Neural cell (in vitro differentiated cells): ENCODE data around the gene MRPL42. TPM values are rescaled to one million over a fixed set of nuclear protein-coding genes. Genes with fewer than 3 reads are reported as not detected.

Experiments used
- H2AFZ ChIP-seq: fragments of 200-600, 300-800 bp; sonication (generic), shearing (Covaris generic); 2 replicates; pipeline ENCODE4 v1.6.0; 2014; ENCODE audit warnings: low read depth, mild to moderate bottlenecking, antibody characterized with exemption, low read length, moderate library complexity
- H3F3A ChIP-seq: fragments of 200-600 bp; shearing (Covaris generic); 2 replicates; pipeline ENCODE4 v1.6.1; 2016; ENCODE audit warnings: mild to moderate bottlenecking, moderate library complexity, mixed read lengths, antibody characterized with exemption, low read length; ENCODE audit not compliant: insufficient read depth, poor library complexity, severe bottlenecking
- H3K27ac ChIP-seq: fragments of 200-600, 300-800 bp; sonication (generic), shearing (Covaris generic); 2 replicates; pipeline ENCODE4 v1.5.1; 2014; ENCODE audit warnings: mild to moderate bottlenecking, low read length, moderate library complexity
- H3K27me3 ChIP-seq: fragments of 300-800, 200-600 bp; sonication (generic), shearing (Covaris generic); 2 replicates; pipeline ENCODE4 v1.6.0; 2014; ENCODE audit warnings: mild to moderate bottlenecking, low read depth, low read length, moderate library complexity; ENCODE audit not compliant: insufficient read depth
- H3K36me3 ChIP-seq: fragments of 300-800, 200-600 bp; sonication (generic), shearing (Covaris generic); 2 replicates; pipeline ENCODE4 v1.5.1; 2014; ENCODE audit warnings: mild to moderate bottlenecking, antibody characterized with exemption, low read length, moderate library complexity; ENCODE audit not compliant: insufficient read depth
- H3K4me2 ChIP-seq: fragments of 300-800, 200-600 bp; sonication (generic), shearing (Covaris generic); 2 replicates; pipeline ENCODE4 v1.6.0; 2014; ENCODE audit warnings: mild to moderate bottlenecking, low read length
- H3K4me3 ChIP-seq: fragments of 300-800, 200-600 bp; sonication (generic), shearing (Covaris generic); 2 replicates; pipeline ENCODE4 v1.5.1; 2014; ENCODE audit warnings: mild to moderate bottlenecking, low read length, moderate library complexity
- H3K79me2 ChIP-seq: fragments of 200-600 bp; shearing (Covaris generic); replicated peaks from 2 replicates; pipeline ENCODE4 v1.6.0; 2014; ENCODE audit warnings: mild to moderate bottlenecking, low read length, moderate library complexity; ENCODE audit not compliant: insufficient read depth
- H3K9ac ChIP-seq: fragments of 300-800, 200-600 bp; sonication (generic), shearing (Covaris generic); 2 replicates; pipeline ENCODE4 v1.6.1; 2016; ENCODE audit warnings: mild to moderate bottlenecking, low read length, mixed read lengths
- H3K9me2 ChIP-seq: fragments of 200-600 bp; shearing (Covaris generic); 2 replicates; pipeline ENCODE4 v1.6.1; 2016; ENCODE audit warnings: mild to moderate bottlenecking, low read length, mixed read lengths; ENCODE audit not compliant: insufficient read depth
- H3K9me3 ChIP-seq: fragments of 200-600, 300-800 bp; sonication (generic), shearing (Covaris generic); 2 replicates; pipeline ENCODE4 v1.6.1; 2016; ENCODE audit warnings: mild to moderate bottlenecking, mixed run types, low read length, moderate library complexity, mixed read lengths
- H4K20me1 ChIP-seq: fragments of 200-600 bp; shearing (Covaris generic); 2 replicates; pipeline ENCODE4 v1.6.1; 2016; ENCODE audit warnings: mild to moderate bottlenecking, mixed run types; ENCODE audit not compliant: insufficient read depth
- EP300 ChIP-seq: fragments of 450-650 bp; conservative IDR thresholded peaks from 2 replicates; pipeline ENCODE4 v1.6.1; 2014; ENCODE audit warnings: antibody characterized with exemption, mild to moderate bottlenecking, moderate library complexity; ENCODE audit not compliant: poor library complexity, severe bottlenecking
- EZH2 ChIP-seq: fragments of 200-600, 300-800 bp; shearing (Covaris generic), sonication (generic); IDR thresholded peaks from 2 replicates; pipeline ENCODE4 v1.6.1; 2014; ENCODE audit warnings: antibody characterized with exemption, low read length, borderline replicate concordance, mild to moderate bottlenecking; ENCODE audit not compliant: insufficient read depth, poor library complexity, severe bottlenecking
- MXI1 ChIP-seq: fragments of 450-650 bp; conservative IDR thresholded peaks from 2 replicates; pipeline ENCODE4 v1.6.1; 2014; ENCODE audit warnings: antibody characterized with exemption, mild to moderate bottlenecking; ENCODE audit not compliant: poor library complexity, severe bottlenecking
- POLR2AphosphoS5 ChIP-seq: IDR thresholded peaks from 2 replicates; pipeline ENCODE4 v1.6.1; 2012
- RAD21 ChIP-seq: fragments of 450-650 bp; conservative IDR thresholded peaks from 2 replicates; pipeline ENCODE4 v1.6.1; 2014; ENCODE audit warnings: antibody characterized with exemption, mild to moderate bottlenecking, moderate library complexity
- SMC3 ChIP-seq: fragments of 450-650 bp; conservative IDR thresholded peaks from 2 replicates; pipeline ENCODE4 v1.6.1; 2014; ENCODE audit warnings: antibody characterized with exemption, mild to moderate bottlenecking, moderate library complexity; ENCODE audit not compliant: poor library complexity
- TAF1 ChIP-seq: IDR thresholded peaks from 2 replicates; pipeline ENCODE4 v1.6.1; 2012; ENCODE audit warnings: low read depth
- polyA plus RNA-seq: library from polyadenylated mRNA; depleted of rRNA; stranded (reverse); fragments of >200 nt; gene quantifications from 2 replicates; pipeline ENCODE4 v1.2.3, GENCODE V29; 2014
- TF ChIP-seq, protein P1 (sequence below): IDR thresholded peaks from 2 replicates; pipeline ENCODE4 v1.6.1; 2012; ENCODE audit warnings: borderline replicate concordance
- TF ChIP-seq, protein P2 (sequence below): fragments of 450-650 bp; IDR thresholded peaks from 2 replicates; pipeline ENCODE4 v1.5.1; 2014; ENCODE audit warnings: antibody characterized with exemption, mild to moderate bottlenecking, moderate library complexity; ENCODE audit not compliant: poor library complexity, severe bottlenecking

MRPL42 gene
- polyA plus RNA-seq, 1 donor from 2014 or later = 260 TPM

DNA sequence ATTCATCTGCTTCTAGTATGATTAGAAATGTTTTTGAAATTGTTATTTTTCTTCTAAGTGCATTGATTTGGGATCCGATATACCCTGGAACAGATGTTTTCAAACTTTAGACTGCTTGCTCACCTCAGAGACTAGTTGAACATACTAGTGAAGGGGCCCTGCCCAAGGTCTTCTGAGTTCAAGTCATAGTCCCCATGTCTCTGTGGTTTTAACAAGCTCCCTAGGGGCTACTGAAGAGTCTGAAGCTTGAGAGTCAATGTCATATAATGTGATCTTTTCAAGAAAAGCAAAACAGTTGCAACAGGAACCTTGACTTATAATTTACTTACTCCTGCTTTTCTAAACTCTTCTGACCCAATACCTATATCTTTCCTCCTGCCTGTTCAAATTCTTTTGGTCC is 18.0 kb upstream of the MRPL42 start:
- Histone ChIP-seq H2AFZ (no peak overlapping the region), H3K4me2 (no peak overlapping the region), H3K79me2 (no peaks in the 10 kb centered on the region), H3K9ac (no peak overlapping the region), H3F3A (no peaks in the 10 kb centered on the region), H3K27ac (no peak overlapping the region), H3K9me2 (no peaks in the 10 kb centered on the region), H4K20me1 (no peaks in the 10 kb centered on the region), H3K9me3 (no peaks in the 10 kb centered on the region), H3K27me3 (no peaks in the 10 kb centered on the region), H3K36me3 (no peaks in the 10 kb centered on the region), H3K4me3 (no peak overlapping the region)
- TF ChIP-seq, protein P1, sequence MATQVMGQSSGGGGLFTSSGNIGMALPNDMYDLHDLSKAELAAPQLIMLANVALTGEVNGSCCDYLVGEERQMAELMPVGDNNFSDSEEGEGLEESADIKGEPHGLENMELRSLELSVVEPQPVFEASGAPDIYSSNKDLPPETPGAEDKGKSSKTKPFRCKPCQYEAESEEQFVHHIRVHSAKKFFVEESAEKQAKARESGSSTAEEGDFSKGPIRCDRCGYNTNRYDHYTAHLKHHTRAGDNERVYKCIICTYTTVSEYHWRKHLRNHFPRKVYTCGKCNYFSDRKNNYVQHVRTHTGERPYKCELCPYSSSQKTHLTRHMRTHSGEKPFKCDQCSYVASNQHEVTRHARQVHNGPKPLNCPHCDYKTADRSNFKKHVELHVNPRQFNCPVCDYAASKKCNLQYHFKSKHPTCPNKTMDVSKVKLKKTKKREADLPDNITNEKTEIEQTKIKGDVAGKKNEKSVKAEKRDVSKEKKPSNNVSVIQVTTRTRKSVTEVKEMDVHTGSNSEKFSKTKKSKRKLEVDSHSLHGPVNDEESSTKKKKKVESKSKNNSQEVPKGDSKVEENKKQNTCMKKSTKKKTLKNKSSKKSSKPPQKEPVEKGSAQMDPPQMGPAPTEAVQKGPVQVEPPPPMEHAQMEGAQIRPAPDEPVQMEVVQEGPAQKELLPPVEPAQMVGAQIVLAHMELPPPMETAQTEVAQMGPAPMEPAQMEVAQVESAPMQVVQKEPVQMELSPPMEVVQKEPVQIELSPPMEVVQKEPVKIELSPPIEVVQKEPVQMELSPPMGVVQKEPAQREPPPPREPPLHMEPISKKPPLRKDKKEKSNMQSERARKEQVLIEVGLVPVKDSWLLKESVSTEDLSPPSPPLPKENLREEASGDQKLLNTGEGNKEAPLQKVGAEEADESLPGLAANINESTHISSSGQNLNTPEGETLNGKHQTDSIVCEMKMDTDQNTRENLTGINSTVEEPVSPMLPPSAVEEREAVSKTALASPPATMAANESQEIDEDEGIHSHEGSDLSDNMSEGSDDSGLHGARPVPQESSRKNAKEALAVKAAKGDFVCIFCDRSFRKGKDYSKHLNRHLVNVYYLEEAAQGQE = no peak
- no peak for TF ChIP-seq SMC3
- TF ChIP-seq MXI1 = no peak
- TF ChIP-seq TAF1 = no peak
- no peak for TF ChIP-seq EZH2
- TF ChIP-seq EP300 = no peak
- TF ChIP-seq RAD21 = no peak
- TF ChIP-seq POLR2AphosphoS5 = no peak
- TF ChIP-seq, protein P2, sequence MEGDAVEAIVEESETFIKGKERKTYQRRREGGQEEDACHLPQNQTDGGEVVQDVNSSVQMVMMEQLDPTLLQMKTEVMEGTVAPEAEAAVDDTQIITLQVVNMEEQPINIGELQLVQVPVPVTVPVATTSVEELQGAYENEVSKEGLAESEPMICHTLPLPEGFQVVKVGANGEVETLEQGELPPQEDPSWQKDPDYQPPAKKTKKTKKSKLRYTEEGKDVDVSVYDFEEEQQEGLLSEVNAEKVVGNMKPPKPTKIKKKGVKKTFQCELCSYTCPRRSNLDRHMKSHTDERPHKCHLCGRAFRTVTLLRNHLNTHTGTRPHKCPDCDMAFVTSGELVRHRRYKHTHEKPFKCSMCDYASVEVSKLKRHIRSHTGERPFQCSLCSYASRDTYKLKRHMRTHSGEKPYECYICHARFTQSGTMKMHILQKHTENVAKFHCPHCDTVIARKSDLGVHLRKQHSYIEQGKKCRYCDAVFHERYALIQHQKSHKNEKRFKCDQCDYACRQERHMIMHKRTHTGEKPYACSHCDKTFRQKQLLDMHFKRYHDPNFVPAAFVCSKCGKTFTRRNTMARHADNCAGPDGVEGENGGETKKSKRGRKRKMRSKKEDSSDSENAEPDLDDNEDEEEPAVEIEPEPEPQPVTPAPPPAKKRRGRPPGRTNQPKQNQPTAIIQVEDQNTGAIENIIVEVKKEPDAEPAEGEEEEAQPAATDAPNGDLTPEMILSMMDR = no peak

DNA sequence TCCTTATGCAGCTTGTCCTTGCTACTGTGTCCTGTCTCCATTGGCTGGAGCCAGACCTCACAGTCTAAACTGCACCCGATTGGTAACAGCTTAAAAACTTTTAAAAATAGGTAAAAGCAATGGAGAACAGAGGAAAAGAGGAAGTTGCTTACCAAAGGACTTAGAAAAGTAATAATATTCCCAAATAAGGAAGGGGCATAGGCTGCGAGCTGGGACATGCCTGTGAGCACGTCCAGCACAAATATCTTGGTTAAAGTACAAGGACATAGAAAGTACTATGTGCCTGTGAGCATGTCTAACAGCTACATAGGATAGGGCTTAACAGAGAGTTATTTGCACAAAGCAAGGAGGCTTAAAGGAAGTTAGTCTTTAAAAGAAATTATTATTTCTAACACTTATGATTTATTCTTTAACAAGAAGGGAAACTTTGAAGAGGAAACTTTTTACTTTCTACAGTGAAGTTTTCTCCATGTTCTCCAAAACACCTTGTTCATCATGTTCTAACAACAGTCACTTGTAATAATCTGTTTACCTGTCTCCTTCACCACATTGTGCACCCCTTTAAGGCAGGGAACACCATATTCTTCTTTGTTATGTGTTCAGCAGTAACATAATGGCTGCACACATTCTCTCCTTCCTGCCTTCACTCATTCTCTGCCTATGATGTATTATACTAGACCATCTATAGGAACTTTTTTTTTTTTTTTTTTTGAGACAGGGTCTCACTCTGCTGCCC is 15.7 kb upstream of the MRPL42 start:
- Histone ChIP-seq H3K27me3 (no peaks in the 10 kb centered on the region), H4K20me1 (no peaks in the 10 kb centered on the region), H3F3A (no peaks in the 10 kb centered on the region), H3K9me2 (no peaks in the 10 kb centered on the region), H3K27ac (no peak overlapping the region), H3K4me3 (no peak overlapping the region), H3K9me3 (no peaks in the 10 kb centered on the region), H3K9ac (no peak overlapping the region), H3K36me3 (no peaks in the 10 kb centered on the region), H2AFZ (no peak overlapping the region), H3K4me2 (no peak overlapping the region), H3K79me2 (no peaks in the 10 kb centered on the region)
- no peak for TF ChIP-seq MXI1
- no peak for TF ChIP-seq EZH2
- no peak for TF ChIP-seq TAF1
- TF ChIP-seq RAD21 = no peak
- TF ChIP-seq, protein P2 = no peak
- TF ChIP-seq, protein P1 = no peak
- TF ChIP-seq EP300 = no peak
- TF ChIP-seq POLR2AphosphoS5 = no peak
- TF ChIP-seq SMC3 = no peak
